ENCODE results near the gene OBP2A. TPM values are rescaled to one million over a fixed set of nuclear protein-coding genes. Genes with fewer than 3 reads are reported as not detected.

The OBP2A gene
- total and polyA plus RNA-seq, 2 donors (not counting 3 experiments of a cell fraction or from before 2014, with no cell fraction given) = not detected

- H3K27me3 ChIP-seq (ENCODE audit: control insufficient read depth in 2 of 2, insufficient read depth in 2 of 2, low read length in 2 of 2) = no peaks in the 10 kb centered on the region
- H4K20me1 ChIP-seq (replicated peaks; ENCODE audit: control insufficient read depth, extremely low read depth, insufficient read depth, low read length) = no peaks in the 10 kb centered on the region
- H3K27ac ChIP-seq (ENCODE audit: insufficient read depth, low read depth, low read length) = no peak overlapping the region
- no TSS peak for BruUV-seq (replicated peaks)
- H3K9me3 ChIP-seq (replicated peaks; ENCODE audit: control insufficient read depth, insufficient read depth, low read length) = no peaks in the 10 kb centered on the region
- intact Hi-C loops (cut with micrococcal nuclease) (no loop called here), dilution Hi-C loops (cut with MboI; ENCODE audit: extremely low pct_ligation_motif_present, low sequenced_read_pairs) (no loop called here)
- H3K79me2 ChIP-seq (ENCODE audit: control insufficient read depth, insufficient read depth, low read length) = no peaks in the 10 kb centered on the region
- FAIRE-seq = no peak
- H3K9me1 ChIP-seq (replicated peaks; ENCODE audit: control insufficient read depth, extremely low read depth, insufficient read depth, low read length) = no peaks in the 10 kb centered on the region
- no peak overlapping the region for H3K4me3 ChIP-seq (replicated peaks in 1 of 3; ENCODE audit: insufficient read depth in 1 of 3, low read depth in 1 of 3, low read length in 3 of 3)
- POLR2A ChIA-PET = no interaction called here
- no peaks in the 10 kb centered on the region for H3K36me3 ChIP-seq (ENCODE audit: control insufficient read depth in 2 of 2, extremely low read depth in 1 of 2, insufficient read depth in 2 of 2, low read length in 2 of 2)
- no peak overlapping the region for H2AFZ ChIP-seq (ENCODE audit: low read depth, low read length)
- H3K4me1 ChIP-seq (ENCODE audit: control insufficient read depth, extremely low read depth, insufficient read depth, low read length) = no peaks in the 10 kb centered on the region
- no peak for TF ChIP-seq POLR2AphosphoS5 (IDR thresholded peaks at IDR 0.05; ENCODE audit: insufficient read depth, low read depth, low read length)
- no peak for TF ChIP-seq MYC (IDR thresholded peaks at IDR 0.05; ENCODE audit: low read depth, low read length)
- TF ChIP-seq GATA2 (IDR thresholded peaks at IDR 0.05; ENCODE audit: insufficient read depth, insufficient read length, low read depth, low read length) = no peak
- no peak for TF ChIP-seq EZH2 (IDR thresholded peaks at IDR 0.05; ENCODE audit: borderline replicate concordance, low read depth, low read length, severe bottlenecking)
- TF ChIP-seq, protein P1, sequence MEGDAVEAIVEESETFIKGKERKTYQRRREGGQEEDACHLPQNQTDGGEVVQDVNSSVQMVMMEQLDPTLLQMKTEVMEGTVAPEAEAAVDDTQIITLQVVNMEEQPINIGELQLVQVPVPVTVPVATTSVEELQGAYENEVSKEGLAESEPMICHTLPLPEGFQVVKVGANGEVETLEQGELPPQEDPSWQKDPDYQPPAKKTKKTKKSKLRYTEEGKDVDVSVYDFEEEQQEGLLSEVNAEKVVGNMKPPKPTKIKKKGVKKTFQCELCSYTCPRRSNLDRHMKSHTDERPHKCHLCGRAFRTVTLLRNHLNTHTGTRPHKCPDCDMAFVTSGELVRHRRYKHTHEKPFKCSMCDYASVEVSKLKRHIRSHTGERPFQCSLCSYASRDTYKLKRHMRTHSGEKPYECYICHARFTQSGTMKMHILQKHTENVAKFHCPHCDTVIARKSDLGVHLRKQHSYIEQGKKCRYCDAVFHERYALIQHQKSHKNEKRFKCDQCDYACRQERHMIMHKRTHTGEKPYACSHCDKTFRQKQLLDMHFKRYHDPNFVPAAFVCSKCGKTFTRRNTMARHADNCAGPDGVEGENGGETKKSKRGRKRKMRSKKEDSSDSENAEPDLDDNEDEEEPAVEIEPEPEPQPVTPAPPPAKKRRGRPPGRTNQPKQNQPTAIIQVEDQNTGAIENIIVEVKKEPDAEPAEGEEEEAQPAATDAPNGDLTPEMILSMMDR (IDR thresholded peaks at IDR 0.05; ENCODE audit: extremely low read depth in 1 of 2, insufficient read depth in 1 of 2, low read depth in 1 of 2, low read length in 2 of 2) = no peak
- no peak for TF ChIP-seq POLR2A (IDR thresholded peaks at IDR 0.05; ENCODE audit: low read depth, low read length)
- no peak for TF ChIP-seq JUN (IDR thresholded peaks at IDR 0.05; ENCODE audit: borderline replicate concordance, insufficient read depth, insufficient read length, low read depth)
- no peak for TF ChIP-seq FOS (IDR thresholded peaks at IDR 0.05; ENCODE audit: borderline replicate concordance, insufficient read depth, low read length)
- TF ChIP-seq, protein P2, sequence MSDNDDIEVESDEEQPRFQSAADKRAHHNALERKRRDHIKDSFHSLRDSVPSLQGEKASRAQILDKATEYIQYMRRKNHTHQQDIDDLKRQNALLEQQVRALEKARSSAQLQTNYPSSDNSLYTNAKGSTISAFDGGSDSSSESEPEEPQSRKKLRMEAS (IDR thresholded peaks at IDR 0.05; ENCODE audit: insufficient read depth, insufficient read length) = no peak
- no peak for DNase-seq (ENCODE audit: low read depth, low spot score)
- CTCF ChIA-PET = interaction anchor here (0.9 kb wide), 1 partner anchor 18 kb away, joined by 3 read pairs; no protein-coding TSS in a partner anchor
- no peak overlapping the region for H3K4me2 ChIP-seq (ENCODE audit: insufficient read depth, low read length)
- H3K9ac ChIP-seq (replicated peaks; ENCODE audit: extremely low read depth, insufficient read depth, low read length) = no peak overlapping the region
Measured at GRCh38 chr9:135522931-135523330, 23.0 kb upstream of the OBP2A start.
